Adrenal gland (tissue), 5 donors: Measurements from ENCODE around the gene ORMDL1.
"Not testable (repeated sequence)": the region's sequence is repeated elsewhere in the genome, so short reads cannot be mapped to it uniquely, and the experiment has no call there.

Experiments
- CTCF ChIP-seq, 6 experiments: fragments of 450-650 bp in 4 of 6; fragments of 200-600 bp in 2 of 6; sonication (generic) in 1 of 6; IDR thresholded peaks; 1 replicate in 5 of 6; 2 replicates in 1 of 6; pipeline versions ENCODE4 v1.5.1 to v1.8.0; 2016 to 2021; ENCODE audit warnings: antibody characterized with exemption in 6 of 6, mild to moderate bottlenecking in 2 of 6, moderate library complexity in 1 of 6
- POLR2A ChIP-seq, 2 donors: fragments of 450-650 bp; IDR thresholded peaks; one replicate each; pipeline ENCODE4 v1.6.1; 2017; ENCODE audit warnings: antibody characterized with exemption in 2 of 2, mild to moderate bottlenecking in 2 of 2, moderate library complexity in 1 of 2
- donor health status: DM: no; HTN: no; CAD: no.

- TF ChIP-seq CTCF, POLR2A (IDR thresholded peaks at IDR 0.05): not testable (repeated sequence)
Measured at GRCh38 chr2:189760154-189760553, 24.0 kb downstream of the ORMDL1 start.
